NOMO-1 (cell line): ENCODE results near the gene RAB8B.

Experiments used
- DNase-seq, 2 experiments: peaks; one replicate each; lab custom pipeline; 2025; ENCODE audit not compliant: unreplicated experiment in 2 of 2; lab: John Stamatoyannopoulos, UW

Gene RAB8B

DNA sequence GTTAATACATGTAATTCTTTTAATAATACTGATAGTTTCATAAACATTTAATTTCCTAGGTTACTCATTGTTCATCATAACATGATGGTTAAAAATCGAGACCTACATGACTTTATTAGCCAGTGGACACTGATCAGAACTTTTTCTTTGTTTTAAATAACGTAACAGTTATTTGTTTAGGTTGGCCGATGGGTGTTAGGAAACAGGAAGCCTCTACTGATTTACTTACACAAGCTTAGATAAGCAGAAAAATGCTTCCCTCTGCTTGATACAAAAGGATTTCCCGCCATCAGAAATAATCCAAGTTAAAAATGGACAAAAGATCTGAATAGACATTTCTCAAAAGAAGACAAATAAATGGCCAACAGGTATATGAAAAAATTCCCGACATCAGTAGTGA is 71.4 kb downstream of the RAB8B start:
- no peak for DNase-seq

DNA sequence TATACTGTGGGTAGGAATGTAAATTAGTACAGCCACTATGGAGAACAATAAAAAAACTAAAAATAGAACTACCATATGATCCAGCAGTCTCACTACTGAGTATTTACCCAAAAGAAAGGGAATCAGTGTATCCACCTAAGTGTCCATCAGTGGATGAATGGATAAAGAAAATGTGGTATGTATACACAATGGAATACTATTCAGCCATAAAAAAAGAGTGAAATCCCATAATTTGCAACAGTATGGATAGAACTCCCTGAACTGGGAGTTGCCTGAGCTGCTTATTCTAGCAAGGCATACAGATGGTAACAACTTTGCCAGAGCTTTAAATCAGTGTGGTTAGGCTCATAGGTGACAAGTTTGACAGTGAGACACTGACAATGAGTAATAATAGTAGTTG is 71.9 kb downstream of the RAB8B start:
- DNase-seq: no peak

DNA sequence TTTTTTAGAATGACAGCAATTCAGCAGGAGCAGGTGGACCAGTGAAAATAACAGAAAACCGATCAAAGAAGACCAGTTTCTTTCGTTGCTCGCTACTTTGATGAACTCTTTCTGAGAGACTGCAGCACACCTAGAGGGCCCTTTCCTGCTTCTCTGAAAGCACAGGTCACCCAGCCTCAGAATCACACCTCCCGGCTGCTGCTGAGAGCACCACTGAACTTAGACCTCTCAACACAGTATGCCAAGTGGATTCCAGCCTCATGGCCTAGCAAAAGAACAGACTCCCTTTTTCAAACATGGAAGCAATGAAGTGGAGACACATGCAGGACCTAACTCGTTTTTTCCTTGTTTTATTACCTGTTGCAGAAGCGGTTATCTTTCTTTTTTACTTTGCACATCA is 74.1 kb downstream of the RAB8B start:
- DNase-seq: no peak

DNA sequence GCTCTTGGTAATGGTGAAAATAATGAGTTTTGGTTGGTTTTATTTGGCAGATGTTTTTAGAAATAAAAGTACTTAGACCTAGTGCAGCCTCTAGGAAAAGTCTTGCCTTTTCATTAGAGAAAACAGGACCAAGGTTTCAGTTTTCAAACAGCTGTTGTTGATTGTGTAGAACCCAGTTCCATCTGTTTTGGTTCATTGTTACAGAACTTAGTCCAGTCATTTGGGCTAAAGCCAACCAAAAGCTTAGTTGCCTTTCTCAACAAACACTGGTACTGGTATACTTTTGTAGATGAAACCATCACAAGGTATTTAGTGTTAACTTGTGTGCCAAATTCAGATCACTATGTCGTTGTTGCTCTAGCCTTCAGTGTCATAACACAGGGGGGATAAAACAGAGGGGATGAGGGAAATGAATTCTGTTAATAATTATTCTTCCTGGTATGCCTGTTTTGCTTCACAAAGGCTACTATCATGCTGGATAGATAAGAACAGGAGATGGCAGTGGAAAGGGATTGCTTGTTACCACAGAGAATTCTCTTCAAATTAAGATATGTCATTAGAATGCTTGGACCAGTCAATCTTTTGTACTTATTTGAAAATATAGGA is 75.4 kb downstream of the RAB8B start:
- no peak for DNase-seq

DNA sequence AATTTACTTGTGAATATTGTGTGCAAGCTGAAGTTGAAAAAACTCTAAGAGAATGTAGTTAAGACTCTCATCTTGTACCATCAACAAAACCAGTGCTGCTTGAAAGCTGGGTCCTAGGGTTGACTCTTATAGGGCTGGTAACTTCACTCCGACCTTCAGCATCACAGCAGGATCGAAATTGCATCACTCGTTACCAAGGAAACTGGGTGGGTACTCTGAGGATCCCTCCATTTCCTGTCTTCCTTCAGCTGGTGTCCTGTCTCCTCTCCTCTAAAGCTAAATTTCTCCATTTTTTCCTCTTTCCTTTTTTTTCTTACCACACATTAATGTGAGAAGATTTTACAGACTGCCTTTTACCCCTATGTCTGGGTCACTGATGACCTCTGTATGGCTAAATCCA is 85.0 kb downstream of the RAB8B start:
- no peak for DNase-seq

DNA sequence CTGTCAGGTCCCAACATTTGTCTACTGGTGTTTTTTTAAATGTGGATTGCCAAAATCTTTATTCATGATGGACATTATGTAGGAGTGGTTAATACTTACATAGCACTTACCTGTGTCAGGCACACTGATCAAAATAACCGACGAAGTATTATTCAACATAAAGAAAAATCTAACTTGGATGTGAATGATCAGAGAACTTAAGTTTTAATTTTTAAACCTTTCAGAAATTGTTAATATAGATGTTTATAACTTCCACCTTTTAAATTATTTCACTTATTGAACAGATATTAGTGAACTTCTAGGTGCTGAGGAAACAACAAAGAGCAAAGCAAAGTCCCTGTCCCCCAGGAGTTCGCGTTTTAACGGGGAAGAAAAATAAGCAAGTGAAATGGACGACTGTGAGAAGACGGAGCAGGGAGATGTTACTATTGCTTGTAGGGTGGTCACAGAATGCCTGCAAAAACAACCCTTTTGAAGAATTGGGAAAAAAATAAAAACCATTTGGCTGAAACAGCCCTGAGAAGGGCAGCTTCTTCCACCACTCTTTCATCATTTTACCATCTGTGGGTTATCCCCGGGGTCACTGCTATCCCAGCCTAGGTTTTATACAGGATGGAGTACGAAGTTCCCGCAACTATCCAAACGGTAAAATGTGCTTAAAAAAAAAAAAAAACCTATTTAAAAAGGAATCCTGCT is 87.1 kb downstream of the RAB8B start:
- no peak for DNase-seq

DNA sequence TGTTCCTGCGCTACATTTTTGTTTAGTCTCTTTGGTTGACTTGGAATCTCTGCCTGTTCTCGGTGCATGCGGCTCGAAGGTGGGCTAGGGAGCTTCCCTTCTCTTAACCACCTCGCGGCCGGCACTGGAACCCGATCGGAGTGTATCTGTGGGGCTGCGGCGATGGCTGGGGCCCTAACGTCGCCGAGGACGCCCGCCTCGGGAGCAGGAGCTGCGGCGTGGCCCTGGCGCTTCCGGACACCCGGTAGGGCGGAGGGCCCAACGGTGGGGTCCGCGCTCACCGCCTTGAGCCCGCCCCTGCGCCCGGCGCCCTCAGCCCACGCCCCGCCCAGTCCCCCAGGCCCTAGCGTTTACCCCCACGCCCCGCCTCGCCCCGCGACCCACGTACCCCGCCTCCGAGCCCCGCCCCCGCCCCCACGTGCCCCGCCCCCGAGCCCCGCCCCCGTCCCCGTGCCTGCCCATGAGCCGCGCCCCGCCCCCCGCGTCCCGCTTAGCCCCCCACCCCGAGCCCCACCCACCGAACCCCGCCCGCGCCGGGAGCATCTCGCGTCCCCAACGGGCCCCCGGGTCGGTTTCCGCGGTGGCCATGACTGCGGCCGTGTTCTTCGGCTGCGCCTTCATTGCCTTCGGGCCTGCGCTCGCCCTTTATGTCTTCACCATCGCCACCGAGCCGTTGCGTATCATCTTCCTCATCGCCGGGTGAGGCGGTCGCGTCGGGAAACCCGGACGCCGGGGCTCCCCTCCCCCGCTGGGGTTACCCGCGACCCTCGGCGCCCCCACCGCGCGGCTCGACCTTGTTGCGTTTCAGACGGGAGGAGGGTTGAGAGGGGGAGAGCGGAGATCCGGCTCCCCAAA is 87.9 kb downstream of the RAB8B start, which contains the start of gene APH1B:
TSS of gene APH1B (plus strand) at position 568 of the 855 bp plus-strand sequence. CDS start at position 587, 19 bp downstream.
- peak; percentile 86 to 87 for DNase-seq

DNA sequence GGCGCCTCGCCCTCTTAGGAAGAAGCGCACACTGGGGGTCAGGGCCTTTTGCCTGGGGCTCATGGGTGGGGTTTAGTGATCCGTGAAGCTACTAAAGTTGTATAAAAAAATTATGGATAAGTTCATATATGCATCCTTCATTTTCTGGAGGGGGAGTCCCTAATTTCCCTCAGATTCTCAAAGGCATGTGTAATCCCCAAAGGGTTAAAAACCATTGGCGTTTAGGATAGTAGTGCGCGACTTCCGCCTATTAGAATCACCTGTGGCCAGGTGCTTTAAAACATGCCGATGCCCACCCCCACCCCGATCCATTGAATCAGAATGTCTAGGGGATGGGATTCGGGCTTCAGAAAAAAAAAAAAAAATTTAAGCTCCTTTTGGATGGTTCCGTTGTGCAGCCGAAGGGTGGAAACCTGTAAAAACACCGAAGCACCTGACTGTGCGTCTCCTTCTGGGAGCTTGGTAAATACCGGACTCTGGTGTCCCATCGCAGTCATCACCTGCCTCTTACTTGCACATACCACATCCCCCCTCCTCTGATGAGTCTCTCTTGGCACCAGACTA is 88.6 kb downstream of the RAB8B start:
- DNase-seq: no peak

DNA sequence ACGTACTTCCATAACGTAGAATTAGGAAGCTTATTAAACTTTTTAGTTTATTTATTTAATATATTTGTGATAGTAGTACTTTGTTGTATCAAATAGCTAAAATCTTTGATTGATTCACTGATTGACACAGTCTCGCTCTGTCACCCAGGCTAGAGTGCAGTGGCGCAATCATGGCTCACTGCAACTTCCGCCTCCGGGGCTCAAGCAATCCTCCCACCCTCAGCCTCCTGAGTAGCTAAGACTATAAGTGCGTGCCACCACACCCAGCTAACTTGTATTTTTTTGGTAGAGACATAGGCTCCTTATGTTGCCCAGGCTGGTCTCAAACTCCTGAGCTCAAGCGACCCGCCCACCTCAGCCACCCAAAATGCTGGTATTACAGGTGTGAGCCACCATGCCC is 93.7 kb downstream of the RAB8B start:
- DNase-seq: peak; percentile 20 to 32

DNA sequence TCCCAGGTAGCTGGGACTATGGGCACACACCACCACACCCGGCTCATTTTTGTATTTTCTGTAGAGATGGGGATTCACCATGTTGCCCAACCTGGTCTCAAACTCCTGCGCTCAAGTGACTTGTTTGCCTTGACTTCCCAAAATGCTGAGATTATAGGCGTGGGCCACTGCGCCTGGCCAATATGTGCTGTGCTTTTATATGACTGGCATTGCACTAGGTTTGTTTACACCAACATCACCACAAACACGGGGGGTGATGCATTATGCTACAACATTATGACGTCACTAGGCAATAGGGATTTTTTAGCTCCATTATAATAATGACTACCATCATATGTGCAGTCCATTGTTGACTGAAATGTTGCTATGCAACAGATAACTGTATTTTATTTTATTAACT is 94.9 kb downstream of the RAB8B start:
- no peak for DNase-seq

DNA sequence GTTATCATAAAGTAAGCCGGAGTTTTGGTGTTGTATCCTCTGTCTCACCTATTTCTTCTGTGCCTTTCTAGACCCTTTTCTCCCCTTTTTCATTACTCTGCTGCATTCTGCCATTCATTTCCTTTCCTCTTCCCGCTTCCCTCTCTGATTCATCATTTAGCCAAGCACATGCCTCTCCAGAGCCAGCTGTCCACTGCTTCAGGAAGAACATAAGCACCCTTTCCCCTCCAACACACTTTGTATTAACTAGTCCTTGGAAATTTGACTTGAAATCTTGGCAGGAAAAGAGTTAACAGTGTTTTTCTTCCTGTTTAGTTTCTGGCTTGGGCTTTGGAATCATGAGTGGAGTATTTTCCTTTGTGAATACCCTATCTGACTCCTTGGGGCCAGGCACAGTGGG is 97.7 kb downstream of the RAB8B start:
- no peak for DNase-seq

DNA sequence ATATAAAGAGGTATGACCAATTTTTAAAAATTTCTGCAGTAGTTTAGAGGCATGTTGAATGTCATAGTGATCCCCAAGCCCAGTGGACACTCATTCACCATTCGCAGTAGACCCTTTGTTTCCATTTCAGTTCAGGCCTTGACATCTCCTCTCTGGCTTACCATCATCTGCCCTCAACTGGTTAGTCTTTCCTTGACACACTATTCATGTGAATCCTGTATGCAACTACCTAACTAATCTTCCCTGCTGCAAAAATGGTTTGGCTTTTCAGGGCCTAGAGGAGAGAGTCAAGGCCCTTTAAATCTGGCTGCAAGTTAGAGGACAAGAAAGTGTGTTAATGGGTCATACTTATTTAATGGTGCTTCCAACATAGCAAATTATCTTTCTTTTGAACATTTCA is 98.9 kb downstream of the RAB8B start:
- no peak for DNase-seq

DNA sequence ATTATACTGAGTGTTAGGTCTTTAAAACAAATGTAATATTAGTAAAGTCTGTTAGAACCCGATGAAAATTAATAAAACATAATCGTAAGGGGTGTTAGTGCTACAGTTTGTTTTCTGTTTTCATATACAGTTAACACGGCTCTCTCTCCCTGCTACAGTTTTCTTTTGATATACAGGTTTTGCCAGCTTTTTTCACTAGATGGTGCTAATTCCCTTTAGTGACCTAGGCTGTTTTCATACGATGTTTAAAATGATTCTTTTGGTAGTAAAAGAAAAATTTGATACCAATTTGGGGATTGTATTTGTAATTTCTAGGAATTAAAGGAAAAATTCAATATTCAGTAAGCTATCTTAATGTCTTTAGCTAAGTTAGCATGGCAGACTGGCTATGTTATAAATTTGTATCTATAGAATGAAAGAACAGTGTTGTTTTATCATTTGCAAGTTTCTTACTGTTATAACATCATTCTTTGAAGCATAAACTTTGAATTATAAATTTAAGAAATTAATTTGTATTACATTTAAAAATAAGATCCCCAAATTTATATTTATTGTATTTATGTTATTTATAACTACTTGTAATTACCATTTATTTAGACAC is 99.5 kb downstream of the RAB8B start:
- peak; percentile 15 to 65 for DNase-seq

DNA sequence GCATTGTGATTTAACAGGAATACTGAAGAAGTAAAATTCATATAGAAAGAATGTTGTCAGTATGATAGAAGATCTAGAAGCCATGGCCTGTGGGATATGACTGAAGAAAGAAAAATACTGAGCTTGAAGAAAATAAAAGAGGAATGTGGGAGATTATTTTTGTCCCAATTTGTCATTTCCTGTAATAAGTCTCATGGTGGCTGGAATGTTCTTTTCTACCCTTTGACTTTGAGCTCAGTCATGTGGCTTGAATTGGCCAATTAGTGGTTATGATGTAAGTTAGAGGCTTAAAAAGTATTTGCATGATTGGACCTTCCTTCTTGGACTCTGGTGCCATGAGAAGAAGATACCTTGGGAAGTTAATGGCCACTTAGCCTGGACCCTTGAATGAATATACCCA is 102.1 kb downstream of the RAB8B start:
- DNase-seq: no peak

DNA sequence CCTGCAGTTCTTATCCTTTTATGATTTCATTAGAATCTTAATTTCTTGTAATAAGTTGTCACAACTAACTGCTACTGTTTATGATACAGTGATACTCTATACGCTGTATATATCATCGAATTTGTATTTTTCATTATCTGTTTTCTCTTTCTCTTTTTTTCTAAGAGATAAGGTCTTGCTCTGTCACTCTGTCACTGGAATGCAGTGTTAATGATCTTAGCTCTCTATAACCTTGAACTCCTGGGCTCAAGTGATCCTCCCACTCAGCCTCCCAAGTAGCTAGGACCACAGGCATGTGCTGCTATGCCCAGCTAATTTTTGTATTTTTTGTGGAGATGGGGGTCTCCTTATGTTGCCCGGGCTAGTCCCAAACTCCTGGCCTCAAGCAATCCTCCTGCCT is 102.8 kb downstream of the RAB8B start:
- DNase-seq: no peak

DNA sequence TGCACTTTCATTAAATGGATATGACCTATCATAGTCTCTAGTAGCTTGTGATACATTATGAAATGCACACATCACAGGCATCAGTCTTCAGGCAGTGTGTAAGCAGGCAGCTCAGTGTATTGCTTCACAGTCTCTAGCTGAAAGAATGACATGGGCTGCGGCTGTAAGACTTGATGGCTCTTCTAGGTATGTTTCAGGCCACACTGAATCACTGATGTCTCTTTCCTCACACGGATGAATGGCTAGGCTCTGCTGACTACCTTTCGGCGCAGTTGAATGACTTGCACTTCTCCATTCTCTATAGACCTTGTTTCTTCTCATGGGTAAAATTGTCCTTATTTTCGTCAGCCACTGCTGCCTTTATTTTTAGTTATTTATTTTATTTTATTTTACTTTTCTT is 103.4 kb downstream of the RAB8B start:
- no peak for DNase-seq

DNA sequence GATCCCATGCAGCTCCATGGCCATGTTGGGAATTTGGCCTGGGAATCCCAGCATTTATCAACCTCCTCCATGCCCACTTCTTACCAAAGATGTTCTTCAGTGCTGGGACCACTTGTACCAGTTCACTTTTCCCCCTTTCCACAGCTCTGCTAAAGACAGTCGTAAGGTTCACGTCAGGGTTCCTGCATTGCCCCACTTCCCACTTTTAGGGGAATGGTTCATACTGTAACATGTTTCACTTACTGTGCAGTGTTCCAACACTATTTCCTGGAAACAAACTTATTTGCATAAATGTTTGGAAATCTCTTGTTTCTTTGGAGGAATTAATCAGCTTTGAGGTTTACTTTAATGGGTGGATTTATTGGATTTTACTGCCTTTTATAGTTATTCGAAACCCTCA is 105.0 kb downstream of the RAB8B start:
- DNase-seq: no peak

DNA sequence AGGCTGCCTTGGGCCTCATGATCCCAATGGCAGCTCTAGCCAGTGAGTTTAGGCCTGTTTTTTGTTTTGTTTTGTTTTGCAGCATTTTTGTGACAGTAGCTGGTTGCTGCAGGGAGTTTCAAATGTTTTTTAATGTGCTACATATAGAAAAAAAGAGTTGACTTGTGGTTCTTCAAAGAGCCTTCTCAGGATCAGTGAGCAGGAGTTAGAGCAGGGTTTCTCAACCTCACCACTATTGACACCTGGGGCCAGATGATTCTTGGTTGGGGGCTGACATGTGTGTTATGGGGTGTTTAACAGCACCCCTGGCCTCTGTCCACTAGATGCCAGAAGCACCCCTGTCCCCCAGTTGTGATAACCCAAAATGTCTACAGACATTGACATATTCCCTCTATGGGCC is 105.9 kb downstream of the RAB8B start:
- no peak for DNase-seq

DNA sequence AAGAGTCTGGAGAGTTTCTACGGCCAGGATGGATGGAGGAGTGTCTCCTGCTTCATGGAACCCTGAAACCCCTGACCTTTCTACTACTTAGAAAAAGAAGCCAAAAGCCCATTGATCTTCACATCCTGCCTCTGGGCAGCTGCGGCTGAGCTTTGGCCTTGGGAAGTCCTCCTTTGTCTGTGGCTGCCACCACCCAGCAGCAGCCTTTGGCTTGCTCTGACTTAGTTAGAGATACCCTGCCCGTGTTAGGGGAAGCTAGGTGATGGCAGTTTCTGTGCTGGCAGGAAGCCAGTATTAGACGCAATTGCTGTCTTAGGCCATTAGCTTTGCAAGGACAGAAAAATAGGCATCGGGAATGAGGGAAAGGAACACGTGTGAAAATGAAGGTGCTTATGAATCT is 106.8 kb downstream of the RAB8B start:
- DNase-seq: no peak

DNA sequence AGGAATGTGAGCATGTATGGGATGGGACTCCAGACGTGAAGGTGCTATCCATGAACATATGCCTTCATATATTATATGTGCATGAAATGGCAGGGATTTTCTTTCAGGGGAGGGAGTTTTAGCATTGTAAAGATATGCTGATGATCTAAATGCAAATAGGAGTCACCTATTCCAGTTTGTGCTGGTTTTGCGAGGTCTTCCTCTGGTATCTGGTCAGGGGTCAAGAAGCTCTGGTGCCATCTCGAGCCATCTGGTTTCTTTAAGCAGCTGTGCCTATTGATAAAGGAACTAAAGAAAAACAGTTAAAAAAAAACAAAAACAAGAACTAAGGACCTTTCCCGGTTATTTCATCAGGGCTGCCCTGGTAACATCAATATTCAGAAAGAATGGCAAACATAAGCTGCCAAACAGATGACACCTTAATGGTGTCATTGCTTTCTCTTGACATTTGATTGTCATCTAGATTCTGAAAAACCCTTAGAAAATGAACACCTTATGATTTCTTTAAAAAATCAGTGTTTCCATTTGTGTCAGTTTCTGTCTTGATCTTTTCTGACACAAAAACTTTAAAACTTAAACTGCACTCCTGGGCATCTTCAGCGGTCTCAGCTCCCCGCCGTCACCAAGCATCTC is 110.7 kb downstream of the RAB8B start:
- DNase-seq: no peak

DNA sequence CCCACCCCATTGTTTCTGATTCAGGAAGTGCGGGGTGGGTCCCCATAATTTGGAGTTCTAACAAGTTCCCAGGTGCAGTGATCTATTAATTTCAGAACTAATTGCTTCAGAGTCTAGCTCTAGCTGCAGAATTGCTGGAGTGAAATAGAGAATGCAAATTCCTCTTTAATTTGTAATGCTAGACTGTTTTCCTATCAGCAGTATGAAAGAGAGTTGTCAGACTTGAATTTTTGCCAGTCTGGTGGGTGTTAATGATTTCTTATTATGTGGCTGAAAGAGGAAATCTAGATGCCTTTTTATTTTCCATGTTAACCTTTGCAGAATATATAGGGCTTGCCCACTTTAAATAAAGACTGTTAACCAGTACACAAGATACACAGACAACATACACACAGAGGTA is 111.7 kb downstream of the RAB8B start:
- no peak for DNase-seq
